ENCODE results near the gene LDLRAD3. TPM values are rescaled to one million over a fixed set of nuclear protein-coding genes. Genes with fewer than 3 reads are reported as not detected.

LDLRAD3 gene
- polyA plus RNA-seq, 1 experiment, result 7.8 TPM

DNA sequence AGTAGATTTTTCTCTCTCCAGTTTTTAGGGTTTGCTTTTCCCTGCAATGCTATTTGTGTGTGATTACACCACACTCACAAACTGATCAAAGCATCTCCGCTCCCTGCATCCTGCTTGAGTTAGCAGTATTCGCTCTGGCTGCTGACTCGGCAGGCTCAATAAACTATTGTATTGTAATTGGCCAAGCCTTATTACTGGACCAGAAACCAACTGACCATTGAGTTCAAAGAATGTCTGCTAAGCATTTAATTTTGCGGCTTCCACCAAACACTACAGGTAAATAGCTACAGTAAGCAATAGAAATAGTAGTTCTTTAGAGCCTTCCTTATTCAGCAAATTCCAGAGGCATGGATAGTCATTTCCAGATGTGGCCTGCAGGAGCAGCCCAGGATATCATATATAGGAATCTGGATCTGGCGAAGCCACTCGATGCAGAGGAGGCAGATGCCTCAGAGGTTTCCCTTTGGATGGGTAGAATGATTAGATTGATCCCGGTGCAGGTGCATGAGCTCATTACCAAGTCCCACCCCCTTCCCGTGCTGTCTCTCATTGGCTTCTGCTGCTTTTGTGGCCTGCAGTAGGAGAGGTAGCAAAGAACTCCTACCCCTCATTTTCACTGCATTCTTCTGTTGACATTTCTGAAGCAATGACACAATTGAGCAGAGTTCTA, 268.0 kb downstream of the LDLRAD3 start:
- no peak for DNase-seq (ENCODE audit: low read depth, low spot score)
- H3K27me3 ChIP-seq (ENCODE audit: control insufficient read depth, insufficient read depth, low read length), result no peaks in the 10 kb centered on the region
- TF ChIP-seq, protein P1, sequence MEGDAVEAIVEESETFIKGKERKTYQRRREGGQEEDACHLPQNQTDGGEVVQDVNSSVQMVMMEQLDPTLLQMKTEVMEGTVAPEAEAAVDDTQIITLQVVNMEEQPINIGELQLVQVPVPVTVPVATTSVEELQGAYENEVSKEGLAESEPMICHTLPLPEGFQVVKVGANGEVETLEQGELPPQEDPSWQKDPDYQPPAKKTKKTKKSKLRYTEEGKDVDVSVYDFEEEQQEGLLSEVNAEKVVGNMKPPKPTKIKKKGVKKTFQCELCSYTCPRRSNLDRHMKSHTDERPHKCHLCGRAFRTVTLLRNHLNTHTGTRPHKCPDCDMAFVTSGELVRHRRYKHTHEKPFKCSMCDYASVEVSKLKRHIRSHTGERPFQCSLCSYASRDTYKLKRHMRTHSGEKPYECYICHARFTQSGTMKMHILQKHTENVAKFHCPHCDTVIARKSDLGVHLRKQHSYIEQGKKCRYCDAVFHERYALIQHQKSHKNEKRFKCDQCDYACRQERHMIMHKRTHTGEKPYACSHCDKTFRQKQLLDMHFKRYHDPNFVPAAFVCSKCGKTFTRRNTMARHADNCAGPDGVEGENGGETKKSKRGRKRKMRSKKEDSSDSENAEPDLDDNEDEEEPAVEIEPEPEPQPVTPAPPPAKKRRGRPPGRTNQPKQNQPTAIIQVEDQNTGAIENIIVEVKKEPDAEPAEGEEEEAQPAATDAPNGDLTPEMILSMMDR (IDR thresholded peaks at IDR 0.05; ENCODE audit: low read depth, low read length), result no peak
- H3K27ac ChIP-seq (ENCODE audit: low read depth, low read length), result no peak overlapping the region
- H3K4me3 ChIP-seq (ENCODE audit: low read depth, low read length), result no peak overlapping the region
- no peaks in the 10 kb centered on the region; the same call in 1 of the 2 replicates for H3K9me3 ChIP-seq (ENCODE audit: control insufficient read depth, insufficient read depth, low read length)
- CTCF ChIA-PET, result interaction anchor here (1.6 kb wide), 1 partner anchor 47 kb away, joined by 4 read pairs; no protein-coding TSS in a partner anchor
- POLR2A ChIA-PET, result no interaction called here

DNA sequence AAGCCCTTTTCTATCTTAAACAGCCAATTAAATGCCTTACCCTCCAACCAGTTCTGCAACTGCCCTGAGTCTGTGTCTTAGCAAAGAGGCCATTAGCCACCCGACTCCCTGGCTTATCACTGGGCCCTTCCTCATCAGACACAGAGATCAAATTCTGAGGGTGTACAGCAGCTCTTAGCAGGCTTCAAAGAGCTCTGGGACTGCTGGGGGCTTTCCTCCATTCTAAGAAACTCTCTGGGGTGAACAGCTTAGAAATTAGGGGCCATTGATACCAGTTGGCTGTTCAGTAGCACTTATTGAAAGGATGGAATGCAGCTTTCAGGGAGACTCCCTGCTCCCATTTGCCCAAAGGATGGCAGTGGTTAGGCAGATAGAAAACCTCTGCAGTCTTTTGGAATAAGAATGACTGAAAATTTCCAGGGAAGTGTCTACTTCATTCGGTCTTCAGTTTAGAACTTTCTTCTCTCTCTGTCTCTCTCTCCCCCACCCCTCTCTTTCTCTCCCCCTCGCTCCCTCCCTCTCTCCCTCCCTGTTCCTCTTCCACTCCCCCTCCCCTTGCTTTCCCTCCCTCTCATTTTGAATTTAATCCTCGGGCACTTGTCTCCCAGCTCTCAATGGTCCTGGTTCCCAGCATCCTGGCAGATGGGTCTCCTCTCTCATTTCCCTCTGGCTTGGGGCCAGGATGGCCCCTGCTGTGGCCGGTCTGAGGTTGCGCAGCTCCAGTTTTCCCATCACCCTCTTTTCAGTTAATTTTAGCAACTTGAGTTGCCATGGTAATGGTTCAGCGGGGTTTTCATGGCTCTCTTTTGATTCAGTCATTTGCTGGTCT, 268.9 kb downstream of the LDLRAD3 start:
- Histone ChIP-seq H3K9me3 (ENCODE audit: control insufficient read depth, insufficient read depth, low read length) (no peaks in the 10 kb centered on the region; the same call in 1 of the 2 replicates), H3K4me3 (ENCODE audit: low read depth, low read length) (no peak overlapping the region), H3K27me3 (ENCODE audit: control insufficient read depth, insufficient read depth, low read length) (no peaks in the 10 kb centered on the region), H3K27ac (ENCODE audit: low read depth, low read length) (no peak overlapping the region)
- CTCF ChIA-PET, result interaction anchor here (0.5 to 1.6 kb wide), 4 partner anchors 20 to 725 kb away, joined by 3 to 6 read pairs (median 4); no protein-coding TSS in a partner anchor
- no peak for DNase-seq (ENCODE audit: low read depth, low spot score)
- POLR2A ChIA-PET, result no interaction called here
- TF ChIP-seq, protein P1 (IDR thresholded peaks at IDR 0.05; ENCODE audit: low read depth, low read length), result no peak

GRCh38 chr11:36213393-36213840, 269.6 kb downstream of the LDLRAD3 start:
- CTCF ChIA-PET, result no interaction called here
- Histone ChIP-seq H3K27ac (ENCODE audit: low read depth, low read length) (no peak overlapping the region), H3K9me3 (ENCODE audit: control insufficient read depth, insufficient read depth, low read length) (no peaks in the 10 kb centered on the region; the same call in 1 of the 2 replicates), H3K27me3 (ENCODE audit: control insufficient read depth, insufficient read depth, low read length) (no peaks in the 10 kb centered on the region), H3K4me3 (ENCODE audit: low read depth, low read length) (no peak overlapping the region)
- no peak for DNase-seq (ENCODE audit: low read depth, low spot score)
- TF ChIP-seq, protein P1 (IDR thresholded peaks at IDR 0.05; ENCODE audit: low read depth, low read length), result no peak
- POLR2A ChIA-PET, result no interaction called here

- H3K4me3 ChIP-seq (ENCODE audit: low read depth, low read length), result no peak overlapping the region
- DNase-seq (ENCODE audit: low read depth, low spot score), result no peak
- no peaks in the 10 kb centered on the region; the same call in 1 of the 2 replicates for H3K9me3 ChIP-seq (ENCODE audit: control insufficient read depth, insufficient read depth, low read length)
- TF ChIP-seq, protein P1 (IDR thresholded peaks at IDR 0.05; ENCODE audit: low read depth, low read length), result no peak
- H3K27me3 ChIP-seq (ENCODE audit: control insufficient read depth, insufficient read depth, low read length), result no peaks in the 10 kb centered on the region
- CTCF ChIA-PET, result no interaction called here
- POLR2A ChIA-PET, result no interaction called here
- no peak overlapping the region for H3K27ac ChIP-seq (ENCODE audit: low read depth, low read length)
Observed at GRCh38 chr11:36214480-36214879, 270.6 kb downstream of the LDLRAD3 start.
